Natural killer cell treated with Interleukin-12 subunit alpha and Interleukin-12 subunit beta and Interleukin-15 and Interleukin-18, amount 100 ng/mL, for 72 hours (primary cell): ENCODE results near the gene CBR3. TPM values are rescaled to one million over a fixed set of nuclear protein-coding genes. Genes with fewer than 3 reads are reported as not detected.

Experiments
- ATAC-seq, 2 donors: fragments of 150-1000 bp; cut with Tn5 transposase in 1 of 2; sonication (Bioruptor Pico), chemical (Tn5 transposase) in 1 of 2; 2 replicates each; pipeline ENCODE4 v1.10.0; 2021
- DNase-seq: peaks from one replicate; pipeline ENCODE4 v3.0.0; 2022; ENCODE audit warnings: low spot score
- H3K27ac Mint-ChIP-seq, 2 donors: 1 replicate in 1 of 2; 2 replicates in 1 of 2; pipeline ENCODE4 v1.8.0; 2022; ENCODE audit warnings: mixed read lengths in 2 of 2, mild to moderate bottlenecking in 1 of 2, moderate library complexity in 1 of 2
- H3K27me3 Mint-ChIP-seq, 2 donors: 1 replicate in 1 of 2; 2 replicates in 1 of 2; pipeline ENCODE4 v1.8.0; 2022; ENCODE audit warnings: mixed read lengths in 2 of 2
- H3K36me3 Mint-ChIP-seq: one replicate; pipeline ENCODE4 v1.8.0; 2022; ENCODE audit warnings: mixed read lengths
- H3K4me1 Mint-ChIP-seq, 2 donors: 1 replicate in 1 of 2; 2 replicates in 1 of 2; pipeline ENCODE4 v1.8.0; 2022; ENCODE audit warnings: low read depth in 2 of 2, mixed read lengths in 2 of 2, mild to moderate bottlenecking in 1 of 2
- H3K4me3 Mint-ChIP-seq: one replicate; pipeline ENCODE4 v1.8.0; 2022; ENCODE audit warnings: mixed read lengths
- H3K9me3 Mint-ChIP-seq: 2 replicates; pipeline ENCODE4 v1.8.0; 2022; ENCODE audit warnings: mixed read lengths
- total RNA-seq, 2 donors: library from RNA; stranded (reverse); gene quantifications; one replicate each; pipeline ENCODE4 v1.2.3, GENCODE V29; 2022

CBR3 gene
- total RNA-seq, 2 donors from 2014 or later: 4.5 to 6.5 TPM

- H3K4me3 Mint-ChIP-seq: no peak overlapping the region
- H3K4me1 Mint-ChIP-seq: peaks cover 4 to 6% of the 10 kb centered on the region in 2 donors
- ATAC-seq (no peak), DNase-seq (no peak)
- H3K36me3 Mint-ChIP-seq: no peaks in the 10 kb centered on the region
- H3K9me3 Mint-ChIP-seq: no peaks in the 10 kb centered on the region
- H3K27ac Mint-ChIP-seq: no peak overlapping the region
- H3K27me3 Mint-ChIP-seq: no peaks in the 10 kb centered on the region
Observed at GRCh38 chr21:36188081-36188681, 53.3 kb downstream of the CBR3 start.

GRCh38 chr21:36188937-36189336 is 54.1 kb downstream of the CBR3 start:
- ATAC-seq (no peak), DNase-seq (no peak)
- H3K4me1 Mint-ChIP-seq: peaks cover 4 to 6% of the 10 kb centered on the region in 2 donors
- H3K36me3 Mint-ChIP-seq: no peaks in the 10 kb centered on the region
- H3K9me3 Mint-ChIP-seq: no peaks in the 10 kb centered on the region
- H3K27me3 Mint-ChIP-seq: no peaks in the 10 kb centered on the region
- H3K4me3 Mint-ChIP-seq: no peak overlapping the region
- no peak overlapping the region for H3K27ac Mint-ChIP-seq

- Mint-ChIP-seq H3K9me3 (no peaks in the 10 kb centered on the region), H3K27me3 (no peaks in the 10 kb centered on the region), H3K4me1 (peaks cover 4 to 6% of the 10 kb centered on the region in 2 donors), H3K27ac (no peak overlapping the region), H3K36me3 (no peaks in the 10 kb centered on the region), H3K4me3 (no peak overlapping the region)
- no peak for DNase-seq
- ATAC-seq: no peak
Observed at GRCh38 chr21:36190736-36191135, 55.9 kb downstream of the CBR3 start.

GRCh38 chr21:36193200-36193599 is 58.3 kb downstream of the CBR3 start:
- H3K36me3 Mint-ChIP-seq: no peaks in the 10 kb centered on the region
- DNase-seq (no peak), ATAC-seq (no peak)
- no peak overlapping the region for H3K27ac Mint-ChIP-seq
- H3K4me1 Mint-ChIP-seq: peaks cover 5 to 7% of the 10 kb centered on the region in 2 donors
- no peak overlapping the region for H3K4me3 Mint-ChIP-seq
- no peaks in the 10 kb centered on the region for H3K27me3 Mint-ChIP-seq
- H3K9me3 Mint-ChIP-seq: no peaks in the 10 kb centered on the region

GRCh38 chr21:36194024-36194423 is 59.1 kb downstream of the CBR3 start:
- Mint-ChIP-seq H3K36me3 (no peaks in the 10 kb centered on the region), H3K9me3 (no peaks in the 10 kb centered on the region), H3K4me1 (peaks cover 0 to 4% of the 10 kb centered on the region in 2 donors), H3K27me3 (no peaks in the 10 kb centered on the region), H3K27ac (no peak overlapping the region), H3K4me3 (no peak overlapping the region)
- DNase-seq (no peak), ATAC-seq (no peak)

GRCh38 chr21:36195613-36196012 is 60.7 kb downstream of the CBR3 start:
- DNase-seq (no peak), ATAC-seq (no peak)
- Mint-ChIP-seq H3K27ac (no peak overlapping the region), H3K4me1 (peaks cover 0 to 4% of the 10 kb centered on the region in 2 donors), H3K36me3 (no peaks in the 10 kb centered on the region), H3K9me3 (no peaks in the 10 kb centered on the region), H3K27me3 (no peaks in the 10 kb centered on the region), H3K4me3 (no peak overlapping the region)

Other genes starting within 250 kb of the CBR3 start
- 10 to 100 TPM; 18.2 to 29.1 TPM for gene SETD4, start 74.6 kb upstream of the CBR3 start, total RNA-seq
- gene CBR1, start 65.1 kb upstream of the CBR3 start, total RNA-seq: 10 to 100 TPM; 34.2 to 43.3 TPM
- gene DOP1B, start 21.7 kb downstream of the CBR3 start, total RNA-seq: 10 to 100 TPM in 1 of 2 donors, 1 to 10 TPM in 1; 8.9 to 16.3 TPM
- gene MORC3, start 185.1 kb downstream of the CBR3 start, total RNA-seq: 10 to 100 TPM; 26.8 to 28.7 TPM